Aorta (tissue), 5 donors: ENCODE data around the gene IRF1. TPM values are rescaled to one million over a fixed set of nuclear protein-coding genes. Genes with fewer than 3 reads are reported as not detected.

Source experiments
- ATAC-seq: fragments of 200-7000 bp; cut with Tn5 transposase; one replicate; pipeline ENCODE4 v1.9.1; 2022; ENCODE audit warnings: moderate library complexity; ENCODE audit not compliant: low FRiP score
- DNase-seq, 2 donors: peaks; one replicate each; pipeline ENCODE4 v3.0.0-alpha.2; 2020
- H3K27ac ChIP-seq, 2 donors: one replicate each; pipeline ENCODE4 v1.5.1; 2013; ENCODE audit warnings: low read length in 2 of 2, mild to moderate bottlenecking in 2 of 2, moderate library complexity in 2 of 2, control low read depth in 1 of 2, inconsistent platforms in 1 of 2, low read depth in 1 of 2
- H3K27me3 ChIP-seq, 2 donors: one replicate each; pipeline ENCODE4 v1.6.1; 2013; ENCODE audit warnings: control low read depth in 1 of 2, low read length in 1 of 2, mild to moderate bottlenecking in 1 of 2, moderate library complexity in 1 of 2; ENCODE audit not compliant: insufficient read depth in 2 of 2, control insufficient read depth in 1 of 2
- H3K36me3 ChIP-seq, 2 donors: one replicate each; pipeline ENCODE4 v1.6.1; 2013; ENCODE audit warnings: control low read depth in 1 of 2, low read length in 1 of 2, mild to moderate bottlenecking in 1 of 2; ENCODE audit not compliant: insufficient read depth in 2 of 2, control insufficient read depth in 1 of 2
- H3K4me1 ChIP-seq, 2 donors: one replicate each; pipeline ENCODE4 v1.6.1; 2013; ENCODE audit warnings: low read length in 2 of 2, control low read depth in 1 of 2, mild to moderate bottlenecking in 1 of 2, moderate library complexity in 1 of 2; ENCODE audit not compliant: insufficient read depth in 2 of 2, control insufficient read depth in 1 of 2
- H3K4me3 ChIP-seq, 2 donors: one replicate each; pipeline ENCODE4 v1.5.1; 2013; ENCODE audit warnings: low read length in 2 of 2, control low read depth in 1 of 2, mild to moderate bottlenecking in 1 of 2
- H3K9me3 ChIP-seq: one replicate; pipeline ENCODE4 v1.6.1; 2013; ENCODE audit warnings: mild to moderate bottlenecking, low read length; ENCODE audit not compliant: control insufficient read depth
- WGBS, 2 donors: extraction: QIAGEN DNeasy Blood & Tissue Kit; methylation state at CpG; one replicate each; pipeline ENCODE4 v1.1.7; 2013; 5-methylcytosine and 5-hydroxymethylcytosine counted together
- intact Hi-C, 2 donors: fragments of 100-400 bp; cut with DNase I; formaldehyde crosslinking; loops; one replicate each; pipeline versions ENCODE4 v1.14.2 to v1.15.0; 2022
- polyA plus RNA-seq, 2 donors: library from polyadenylated mRNA; stranded (reverse); fragments of 200-250 nt; gene quantifications; one replicate each; pipeline ENCODE4 v1.2.3, GENCODE V29; 2013
- total RNA-seq, 2 donors: library from RNA; stranded (reverse); fragmentation: NEBNext Ultra II Directional; extraction: Animal tissue kit (Norgen Biotek cat#: 25700); gene quantifications; one replicate each; pipeline ENCODE4 v1.2.1, GENCODE V29; 2021
- donor health status: healthy with polysubstance abuse.
- donor health status: Bipolar disorder and iron deficiency.
- donor health status: DM: no; HTN: no; CAD: no.
- donor health status: DM: no; HTN: no; CAD: no.
- donor health status: DM: yes; HTN: yes; CAD: no.

IRF1 gene
- total and polyA plus RNA-seq, 4 donors, result 12.9 to 36.1 (median 20.0) TPM

- WGBS, 2 donors, result 76 to 78% methylated on average over 8 of the region's 8 CpGs
- ATAC-seq, result no peak
- no peaks in the 10 kb centered on the region for H3K9me3 ChIP-seq
Measured at GRCh38 chr5:132459983-132460838, 30.4 kb downstream of the IRF1 start.

GRCh38 chr5:132459031-132459982 lies 31.3 kb downstream of the IRF1 start:
- no peak for ATAC-seq
- H3K36me3 ChIP-seq, result peaks cover 0 to 3% of the 10 kb centered on the region in 2 donors
- intact Hi-C loops, result no loop called here
- H3K27ac ChIP-seq, result no peak overlapping the region
- no peaks in the 10 kb centered on the region for H3K27me3 ChIP-seq
- WGBS, 2 donors, result 90 to 93% methylated on average over 12 of the region's 12 CpGs
- H3K9me3 ChIP-seq, result no peaks in the 10 kb centered on the region
- DNase-seq, result no peak
- no peak overlapping the region for H3K4me3 ChIP-seq
- no peaks in the 10 kb centered on the region for H3K4me1 ChIP-seq

More at GRCh38 chr5:132459983-132460838, 30.4 kb downstream of the IRF1 start:
- DNase-seq, result peak in 1 of 2 donors; percentile 72
- no peaks in the 10 kb centered on the region for H3K27me3 ChIP-seq
- H3K4me3 ChIP-seq, result no peak overlapping the region
- H3K27ac ChIP-seq, result no peak overlapping the region
- intact Hi-C loops, result no loop called here
- H3K4me1 ChIP-seq, result no peaks in the 10 kb centered on the region
- peaks cover 0 to 3% of the 10 kb centered on the region in 2 donors for H3K36me3 ChIP-seq

- Histone ChIP-seq H3K27me3 (no peaks in the 10 kb centered on the region), H3K27ac (no peak overlapping the region), H3K4me3 (no peak overlapping the region), H3K4me1 (no peaks in the 10 kb centered on the region), H3K9me3 (no peaks in the 10 kb centered on the region), H3K36me3 (peaks cover 0 to 3% of the 10 kb centered on the region in 2 donors)
- intact Hi-C loops, result no loop called here
- 93 to 94% methylated on average over 1 of the region's 1 CpG for WGBS, 2 donors
- ATAC-seq (no peak), DNase-seq (no peak)
Measured at GRCh38 chr5:132458651-132459030, 31.9 kb downstream of the IRF1 start.

GRCh38 chr5:132458226-132458560 lies 32.4 kb downstream of the IRF1 start:
- Histone ChIP-seq H3K27ac (no peak overlapping the region), H3K4me3 (no peak overlapping the region), H3K4me1 (no peaks in the 10 kb centered on the region), H3K27me3 (no peaks in the 10 kb centered on the region), H3K36me3 (peaks cover 0 to 3% of the 10 kb centered on the region in 2 donors), H3K9me3 (no peaks in the 10 kb centered on the region)
- ATAC-seq, result no peak
- WGBS, 2 donors, result 86 to 88% methylated on average over 3 of the region's 3 CpGs
- DNase-seq, result no peak
- intact Hi-C loops, result no loop called here

GRCh38 chr5:132457371-132458225 lies 33.0 kb downstream of the IRF1 start:
- Histone ChIP-seq H3K27ac (no peak overlapping the region), H3K4me1 (no peaks in the 10 kb centered on the region), H3K9me3 (no peaks in the 10 kb centered on the region), H3K27me3 (no peaks in the 10 kb centered on the region), H3K36me3 (peaks cover 0 to 3% of the 10 kb centered on the region in 2 donors), H3K4me3 (no peak overlapping the region)
- 67 to 72% methylated on average over 2 of the region's 2 CpGs for WGBS, 2 donors
- ATAC-seq, result peak; percentile 52
- no peak for DNase-seq
- intact Hi-C loops, result no loop called here

- intact Hi-C loops, result no loop called here
- H3K27ac ChIP-seq, result no peak overlapping the region
- H3K27me3 ChIP-seq, result no peaks in the 10 kb centered on the region
- H3K4me3 ChIP-seq, result no peak overlapping the region
- ATAC-seq, result no peak
- H3K9me3 ChIP-seq, result no peaks in the 10 kb centered on the region
- no peaks in the 10 kb centered on the region for H3K4me1 ChIP-seq
- no peak for DNase-seq
- H3K36me3 ChIP-seq, result peaks cover 0 to 3% of the 10 kb centered on the region in 2 donors
- 89 to 90% methylated on average over 6 of the region's 6 CpGs for WGBS, 2 donors
Measured at GRCh38 chr5:132456987-132457361, 33.6 kb downstream of the IRF1 start.

GRCh38 chr5:132456296-132456986 lies 34.1 kb downstream of the IRF1 start:
- ATAC-seq, result peak; percentile 60
- Histone ChIP-seq H3K27me3 (no peaks in the 10 kb centered on the region), H3K9me3 (no peaks in the 10 kb centered on the region), H3K27ac (no peak overlapping the region), H3K36me3 (peaks cover 0 to 3% of the 10 kb centered on the region in 2 donors), H3K4me3 (no peak overlapping the region), H3K4me1 (no peaks in the 10 kb centered on the region)
- DNase-seq, result peak; percentile 83 to 88
- 75 to 78% methylated on average over 8 of the region's 8 CpGs for WGBS, 2 donors
- intact Hi-C loops, result no loop called here
